Stimulated activated naive CD8-positive, alpha-beta T cell treated with anti-CD3 and anti-CD28 coated beads, Interleukin-15, Interleukin-2, amounts not matched to agents 100 U/mL and 50 U/mL, for 24 hours (primary cell): ENCODE data around the gene ENTPD2.
"Not testable (repeated sequence)": the region's sequence is repeated elsewhere in the genome, so short reads cannot be mapped to it uniquely, and the experiment has no call there.

Experiments used
- ATAC-seq: fragments of 150-1000 bp; cut with Tn5 transposase; one replicate; pipeline ENCODE4 v1.10.0; 2021
- DNase-seq: peaks from one replicate; pipeline ENCODE4 v3.0.0; 2021

Gene ENTPD2

GRCh38 chr9:137015540-137015930, 38.3 kb downstream of the ENTPD2 start:
- DNase-seq = no peak
- ATAC-seq = no peak

DNA sequence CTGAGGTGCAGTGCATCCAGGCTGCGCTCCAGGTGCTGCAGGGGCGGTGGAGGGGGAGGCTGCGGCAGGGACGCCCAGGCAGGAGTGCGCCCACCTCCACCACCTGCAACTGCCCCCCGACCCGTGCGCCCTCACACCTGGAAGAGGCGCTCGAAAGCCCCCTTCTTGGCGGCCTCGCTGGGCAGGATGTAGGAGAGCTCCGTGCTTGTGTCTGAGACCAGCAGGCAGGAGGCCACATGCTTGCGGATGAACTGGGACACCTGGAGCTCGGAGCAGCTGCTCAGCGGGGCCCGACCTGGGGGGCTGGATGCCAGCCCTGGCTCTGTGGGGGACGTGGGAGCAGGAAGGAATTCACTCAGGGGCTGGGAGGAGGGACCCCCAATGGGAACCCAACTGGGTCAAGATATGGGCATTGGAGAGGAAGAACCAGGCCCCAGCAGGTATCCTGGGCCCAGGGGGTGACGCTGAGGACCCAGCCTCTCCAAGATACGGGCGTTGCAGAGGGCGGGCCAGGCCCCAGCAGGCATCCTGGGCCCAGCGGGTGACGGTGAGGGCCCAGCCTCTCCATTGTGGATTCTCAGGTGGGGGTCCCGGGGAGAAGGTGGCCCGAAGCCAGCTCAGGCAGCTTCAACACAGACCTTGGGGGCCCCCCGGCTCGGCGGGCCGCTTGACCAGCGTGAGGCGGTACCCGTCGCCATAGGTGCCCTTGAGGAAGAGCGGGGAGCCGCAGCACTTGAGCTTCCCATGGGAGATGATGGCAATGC, 38.9 kb downstream of the ENTPD2 start:
- ATAC-seq (no peak), DNase-seq (no peak)

DNA sequence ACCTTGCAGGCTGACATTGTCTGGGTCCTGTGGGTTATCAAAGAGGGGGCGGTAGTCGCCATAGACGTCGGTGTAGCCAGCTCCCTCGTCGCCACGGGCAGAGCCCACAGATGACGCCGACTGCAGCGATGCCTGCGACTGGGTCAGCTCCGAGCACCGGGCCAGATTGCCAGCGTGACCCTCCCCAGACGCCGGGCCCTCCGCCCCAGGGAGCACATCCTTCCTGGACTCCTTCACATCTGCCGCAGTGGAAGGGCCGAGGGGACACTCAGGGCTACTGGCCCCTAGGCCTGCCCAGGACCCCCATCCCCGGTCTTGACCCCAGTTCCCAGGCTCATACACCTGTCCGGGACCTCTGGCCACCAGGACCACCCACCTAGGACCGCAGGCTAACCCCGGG, 39.7 kb downstream of the ENTPD2 start:
- ATAC-seq = no peak
- DNase-seq = no peak

GRCh38 chr9:137013571-137013940, 40.3 kb downstream of the ENTPD2 start:
- no peak for ATAC-seq
- no peak for DNase-seq

- ATAC-seq (no peak), DNase-seq (no peak)
Measured at GRCh38 chr9:137012694-137013570, 40.9 kb downstream of the ENTPD2 start.

- no peak for ATAC-seq
- no peak for DNase-seq
Measured at GRCh38 chr9:137011907-137012675, 41.8 kb downstream of the ENTPD2 start.

- ATAC-seq = no peak
- no peak for DNase-seq
Measured at GRCh38 chr9:137011156-137011555, 42.7 kb downstream of the ENTPD2 start.

DNA sequence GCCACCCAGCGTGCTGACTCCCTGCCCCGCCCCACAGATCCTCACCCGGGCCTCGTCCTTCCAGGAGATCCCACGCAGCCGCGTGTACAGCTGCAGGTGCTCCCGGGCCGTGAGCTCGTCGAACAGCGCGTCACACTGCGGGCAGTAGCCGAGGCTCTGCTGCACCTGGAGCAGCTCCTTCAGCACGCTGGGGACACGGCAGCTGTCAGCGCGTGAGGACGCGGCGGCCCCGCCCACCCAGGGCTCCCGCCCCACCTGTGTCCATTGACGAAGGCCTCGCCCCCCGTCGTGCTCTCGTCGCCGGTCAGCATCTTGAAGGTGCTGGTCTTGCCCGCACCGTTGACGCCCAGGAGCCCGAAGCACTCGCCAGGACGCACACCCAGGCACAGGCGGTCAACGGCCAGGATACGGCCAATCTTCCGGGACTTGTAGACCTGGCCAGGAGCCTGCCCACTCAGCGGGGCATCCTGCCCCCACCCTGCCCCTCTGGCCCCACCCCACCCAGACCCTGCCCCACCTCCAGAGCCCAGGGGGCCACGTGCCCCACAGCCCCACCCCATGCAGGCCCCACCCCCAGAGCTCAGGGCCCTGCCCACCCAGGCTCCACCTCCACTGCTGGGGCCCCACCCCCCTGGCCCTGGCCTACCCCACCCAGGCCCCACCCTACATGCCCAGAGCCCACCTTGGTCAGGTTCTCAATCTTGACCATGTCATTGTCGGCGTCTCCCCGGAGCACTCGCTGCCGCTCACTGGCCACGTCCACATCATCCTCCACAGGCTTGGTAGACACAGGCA, 43.7 kb downstream of the ENTPD2 start:
- no peak for DNase-seq
- ATAC-seq = no peak

- DNase-seq (no peak), ATAC-seq (no peak)
Measured at GRCh38 chr9:137009217-137009616, 44.6 kb downstream of the ENTPD2 start.

DNA sequence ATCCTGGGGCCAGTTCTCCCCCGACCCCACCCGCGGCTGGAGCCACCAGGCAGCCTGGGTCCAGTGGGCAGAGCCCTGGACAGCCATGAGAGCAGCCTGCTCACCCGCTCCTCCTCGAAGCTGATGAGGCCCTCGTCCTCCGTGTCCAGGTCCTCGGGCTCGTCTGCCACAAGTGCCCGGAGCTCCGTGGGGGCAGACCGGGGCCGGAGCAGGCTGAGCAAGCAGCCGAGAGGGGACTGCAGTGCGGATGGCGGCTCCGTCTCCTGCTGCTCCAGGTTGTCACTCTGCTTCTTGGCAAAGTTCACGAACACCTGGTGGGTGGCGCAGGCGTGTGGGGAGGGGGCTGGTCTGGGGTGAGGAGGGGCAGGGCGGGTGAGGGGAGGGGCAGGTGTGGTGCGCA, 45.5 kb downstream of the ENTPD2 start:
- DNase-seq (no peak), ATAC-seq (no peak)

GRCh38 chr9:137007816-137008270, 46.0 kb downstream of the ENTPD2 start:
- DNase-seq (no peak), ATAC-seq (no peak)

GRCh38 chr9:137007108-137007815, 46.6 kb downstream of the ENTPD2 start:
- DNase-seq (no peak), ATAC-seq (no peak)

DNA sequence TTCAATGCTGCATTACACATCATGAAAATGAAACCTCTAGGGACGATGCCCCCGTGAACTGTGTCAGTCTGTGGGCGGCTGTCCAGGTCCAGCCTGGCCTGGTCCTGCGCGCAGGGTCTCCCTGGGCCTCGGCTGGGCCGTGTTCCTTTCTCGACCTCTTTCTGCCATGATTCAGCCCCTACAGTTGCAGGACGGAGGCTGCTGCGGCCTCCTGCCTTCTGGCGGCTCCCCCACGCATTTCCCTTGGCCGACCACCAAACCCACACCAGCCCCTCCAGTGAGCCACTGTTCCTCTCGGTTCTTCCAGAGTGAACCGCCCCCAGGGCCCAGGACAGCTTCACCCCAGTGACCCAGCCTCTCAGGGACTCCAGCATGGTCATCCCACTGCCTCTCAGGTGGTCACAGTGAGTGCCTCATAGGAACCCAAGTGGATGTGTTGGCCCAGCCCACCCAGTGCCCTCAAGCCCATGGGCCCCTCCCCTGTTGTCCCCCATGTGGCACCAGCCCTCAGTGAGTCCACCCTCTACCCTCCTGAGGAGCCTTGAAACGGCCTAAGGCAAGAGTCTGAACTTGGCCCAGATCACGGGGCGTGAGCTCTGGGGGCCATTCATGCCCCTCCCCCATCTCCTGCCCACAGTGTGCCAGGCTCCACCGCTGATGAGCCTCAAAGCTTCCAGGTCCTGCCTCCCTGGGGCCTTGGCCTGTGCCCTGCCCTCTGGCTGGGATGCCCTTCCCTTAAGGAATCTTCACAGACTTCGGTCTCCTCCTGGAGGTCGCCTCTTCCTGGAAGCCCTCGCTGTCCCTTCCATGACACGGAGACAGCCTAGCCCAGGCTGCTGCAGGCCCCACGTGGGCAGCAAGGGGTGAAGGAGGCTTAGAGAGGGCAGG, 47.5 kb downstream of the ENTPD2 start:
- peak; percentile 48 for ATAC-seq
- DNase-seq = peak; percentile 50

- ATAC-seq, DNase-seq: not testable (repeated sequence)
Measured at GRCh38 chr9:137004285-137004684, 49.6 kb downstream of the ENTPD2 start.

DNA sequence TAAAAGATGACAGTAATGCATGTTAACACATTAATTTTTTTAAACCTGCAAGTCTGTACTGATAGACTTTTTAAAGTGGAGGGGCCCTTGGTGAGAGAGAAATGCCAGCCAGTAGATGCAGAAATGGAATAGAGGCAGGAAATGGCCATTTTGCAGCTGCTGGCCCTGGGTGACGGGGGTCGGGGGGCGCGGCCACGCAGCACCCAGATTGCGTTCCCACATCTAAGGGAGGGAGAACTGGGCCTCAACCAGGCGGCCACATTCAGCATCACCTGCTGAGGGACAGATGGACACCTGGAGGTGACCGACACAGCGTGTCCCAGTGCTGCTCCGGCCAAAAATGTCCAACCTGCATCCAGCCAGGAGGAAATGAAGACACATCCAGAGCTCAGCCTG, 51.2 kb downstream of the ENTPD2 start:
- DNase-seq (no peak), ATAC-seq (no peak)

DNA sequence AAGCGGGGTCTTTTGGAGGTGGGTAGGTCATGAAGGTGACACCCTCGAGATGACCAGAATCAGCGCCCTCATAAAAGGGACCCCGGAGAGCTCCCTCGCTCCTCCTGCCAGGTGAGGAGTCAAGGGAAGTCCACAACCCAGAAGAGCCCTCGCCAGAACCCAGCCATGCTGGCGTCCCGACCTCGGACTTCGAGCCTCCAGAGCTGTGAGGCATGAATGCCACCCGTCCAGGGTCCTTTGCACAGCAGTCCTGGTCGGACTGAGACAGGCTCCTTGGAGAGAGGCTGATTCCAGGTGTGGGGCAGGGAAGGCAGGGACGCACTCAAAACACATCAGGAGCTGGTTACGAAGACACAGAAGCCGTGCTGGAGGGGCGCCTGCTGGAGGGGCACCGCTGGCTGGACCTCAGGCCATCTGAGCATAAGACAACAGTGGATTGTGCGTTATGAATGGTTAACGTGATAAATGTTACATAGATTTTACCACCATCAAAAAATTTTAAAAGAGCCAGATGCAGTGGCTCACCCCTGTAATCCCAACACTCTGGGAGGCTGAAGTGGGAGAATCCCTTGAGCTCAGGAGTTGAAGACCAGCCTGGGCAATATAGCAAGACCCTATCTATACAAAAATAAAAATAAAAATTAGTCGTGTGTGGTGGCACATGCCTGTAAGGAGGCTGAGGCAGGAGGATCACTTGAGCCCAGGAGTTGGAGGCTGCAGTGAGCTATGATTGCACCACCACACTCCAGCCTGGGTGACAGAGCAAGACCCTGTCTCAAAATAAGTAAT, 51.8 kb downstream of the ENTPD2 start:
- DNase-seq = no peak
- no peak for ATAC-seq

GRCh38 chr9:137000177-137000930, 53.5 kb downstream of the ENTPD2 start:
- ATAC-seq = peak; percentile 85
- DNase-seq = peak; percentile 74
